Suprapubic skin (tissue), 4 donors: Measurements from ENCODE around the gene BCL3.

Experiments used
- EP300 ChIP-seq: sonication (generic); formaldehyde crosslinking; IDR thresholded peaks from one replicate; pipeline ENCODE4 v1.6.1; 2017; ENCODE audit warnings: antibody characterized with exemption
- POLR2A ChIP-seq, 2 donors: fragments of 450-650 bp; IDR thresholded peaks; one replicate each; pipeline ENCODE4 v1.6.1; 2017; ENCODE audit warnings: antibody characterized with exemption in 2 of 2, mild to moderate bottlenecking in 2 of 2, moderate library complexity in 2 of 2
- POLR2AphosphoS5 ChIP-seq, 3 donors: sonication (generic); formaldehyde crosslinking; IDR thresholded peaks; one replicate each; pipeline ENCODE4 v1.6.1; 2017; ENCODE audit warnings: antibody characterized with exemption in 3 of 3
- TF ChIP-seq, protein P1 (sequence below), 2 donors: fragments of 200-600 bp in 1 of 2; fragments of 450-650 bp in 1 of 2; sonication (generic) in 1 of 2; IDR thresholded peaks; one replicate each; pipeline ENCODE4 v1.5.1; 2016 to 2019; ENCODE audit warnings: antibody characterized with exemption in 2 of 2, mild to moderate bottlenecking in 1 of 2, moderate library complexity in 1 of 2

GRCh38 chr19:44796701-44797115, 48.2 kb downstream of the BCL3 start:
- TF ChIP-seq, protein P1, sequence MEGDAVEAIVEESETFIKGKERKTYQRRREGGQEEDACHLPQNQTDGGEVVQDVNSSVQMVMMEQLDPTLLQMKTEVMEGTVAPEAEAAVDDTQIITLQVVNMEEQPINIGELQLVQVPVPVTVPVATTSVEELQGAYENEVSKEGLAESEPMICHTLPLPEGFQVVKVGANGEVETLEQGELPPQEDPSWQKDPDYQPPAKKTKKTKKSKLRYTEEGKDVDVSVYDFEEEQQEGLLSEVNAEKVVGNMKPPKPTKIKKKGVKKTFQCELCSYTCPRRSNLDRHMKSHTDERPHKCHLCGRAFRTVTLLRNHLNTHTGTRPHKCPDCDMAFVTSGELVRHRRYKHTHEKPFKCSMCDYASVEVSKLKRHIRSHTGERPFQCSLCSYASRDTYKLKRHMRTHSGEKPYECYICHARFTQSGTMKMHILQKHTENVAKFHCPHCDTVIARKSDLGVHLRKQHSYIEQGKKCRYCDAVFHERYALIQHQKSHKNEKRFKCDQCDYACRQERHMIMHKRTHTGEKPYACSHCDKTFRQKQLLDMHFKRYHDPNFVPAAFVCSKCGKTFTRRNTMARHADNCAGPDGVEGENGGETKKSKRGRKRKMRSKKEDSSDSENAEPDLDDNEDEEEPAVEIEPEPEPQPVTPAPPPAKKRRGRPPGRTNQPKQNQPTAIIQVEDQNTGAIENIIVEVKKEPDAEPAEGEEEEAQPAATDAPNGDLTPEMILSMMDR (IDR thresholded peaks at IDR 0.05) = no peak
- TF ChIP-seq POLR2A (IDR thresholded peaks at IDR 0.05) = no peak
- no peak for TF ChIP-seq POLR2AphosphoS5 (IDR thresholded peaks at IDR 0.05)
- no peak for TF ChIP-seq EP300
